ENCODE measurements around the gene FTSJ3.

The FTSJ3 gene

GRCh38 chr17:63837480-63837879 is 10.0 kb upstream of the FTSJ3 start:
- TF ChIP-seq CEBPB (IDR thresholded peaks at IDR 0.05), result no peak

GRCh38 chr17:63836811-63837210 is 9.3 kb upstream of the FTSJ3 start:
- no peak for TF ChIP-seq EGR1 (IDR thresholded peaks at IDR 0.05)
- no peak for TF ChIP-seq ZBTB7A (IDR thresholded peaks at IDR 0.05; ENCODE audit: low read depth)
- TF ChIP-seq REST (IDR thresholded peaks at IDR 0.05; ENCODE audit: low read depth), result no peak
- TF ChIP-seq YY1 (IDR thresholded peaks at IDR 0.05; ENCODE audit: low read depth), result no peak
- TF ChIP-seq MAX (IDR thresholded peaks at IDR 0.05), result no peak
- TF ChIP-seq TEAD4 (IDR thresholded peaks at IDR 0.05), result no peak
- TF ChIP-seq FOXM1 (IDR thresholded peaks at IDR 0.05; ENCODE audit: borderline replicate concordance, low read depth), result no peak

- TF ChIP-seq TAF1 (IDR thresholded peaks at IDR 0.05; ENCODE audit: low read depth), result no peak
- TF ChIP-seq REST (IDR thresholded peaks at IDR 0.05; ENCODE audit: low read depth), result no peak
- no peak for TF ChIP-seq EGR1 (IDR thresholded peaks at IDR 0.05)
- TF ChIP-seq ZBTB7A (IDR thresholded peaks at IDR 0.05; ENCODE audit: low read depth), result no peak
- no peak for TF ChIP-seq USF1 (IDR thresholded peaks at IDR 0.05)
- TF ChIP-seq NFIC (IDR thresholded peaks at IDR 0.05), result no peak
- no peak for TF ChIP-seq CEBPB (IDR thresholded peaks at IDR 0.05)
- TF ChIP-seq MAX (IDR thresholded peaks at IDR 0.05), result no peak
- TF ChIP-seq FOXM1 (IDR thresholded peaks at IDR 0.05; ENCODE audit: borderline replicate concordance, low read depth), result no peak
- TF ChIP-seq TCF12 (IDR thresholded peaks at IDR 0.05; ENCODE audit: low read depth), result no peak
- no peak for TF ChIP-seq CREB1 (IDR thresholded peaks at IDR 0.05; ENCODE audit: low read depth)
- no peak for TF ChIP-seq RAD21 (IDR thresholded peaks at IDR 0.05; ENCODE audit: low read depth)
Observed at GRCh38 chr17:63835167-63835720, 7.8 kb upstream of the FTSJ3 start.

- TF ChIP-seq TEAD4 (IDR thresholded peaks at IDR 0.05) (no peak), RAD21 (IDR thresholded peaks at IDR 0.05; ENCODE audit: low read depth) (peak; percentile 49), TCF12 (IDR thresholded peaks at IDR 0.05; ENCODE audit: low read depth) (no peak), EGR1 (IDR thresholded peaks at IDR 0.05) (no peak), CEBPB (IDR thresholded peaks at IDR 0.05) (no peak), MAX (IDR thresholded peaks at IDR 0.05) (peak; percentile 39; the same call in 1 of the 2 replicates)
Observed at GRCh38 chr17:63834431-63835166, 7.1 kb upstream of the FTSJ3 start.

- TF ChIP-seq TAF1 (IDR thresholded peaks at IDR 0.05; ENCODE audit: low read depth) (no peak), USF1 (IDR thresholded peaks at IDR 0.05) (no peak), NFIC (IDR thresholded peaks at IDR 0.05) (no peak), REST (IDR thresholded peaks at IDR 0.05; ENCODE audit: low read depth) (no peak), CREB1 (IDR thresholded peaks at IDR 0.05; ENCODE audit: low read depth) (no peak), YY1 (IDR thresholded peaks at IDR 0.05; ENCODE audit: low read depth) (no peak), TEAD4 (IDR thresholded peaks at IDR 0.05) (no peak), TCF12 (IDR thresholded peaks at IDR 0.05; ENCODE audit: low read depth) (no peak), ZBTB7A (IDR thresholded peaks at IDR 0.05; ENCODE audit: low read depth) (no peak), RAD21 (IDR thresholded peaks at IDR 0.05; ENCODE audit: low read depth) (no peak)
Observed at GRCh38 chr17:63833741-63834373, 6.4 kb upstream of the FTSJ3 start.
